GM18520 (cell line): ENCODE results near the gene CYTH3.
"Not testable (repeated sequence)": the region's sequence is repeated elsewhere in the genome, so short reads cannot be mapped to it uniquely, and the experiment has no call there.

Source experiments
- ATAC-seq: cut with Tn5 transposase; IDR thresholded peaks from one replicate; pipeline ENCODE4 v1.9.1; 2021; ENCODE audit not compliant: unreplicated experiment

Gene CYTH3

DNA sequence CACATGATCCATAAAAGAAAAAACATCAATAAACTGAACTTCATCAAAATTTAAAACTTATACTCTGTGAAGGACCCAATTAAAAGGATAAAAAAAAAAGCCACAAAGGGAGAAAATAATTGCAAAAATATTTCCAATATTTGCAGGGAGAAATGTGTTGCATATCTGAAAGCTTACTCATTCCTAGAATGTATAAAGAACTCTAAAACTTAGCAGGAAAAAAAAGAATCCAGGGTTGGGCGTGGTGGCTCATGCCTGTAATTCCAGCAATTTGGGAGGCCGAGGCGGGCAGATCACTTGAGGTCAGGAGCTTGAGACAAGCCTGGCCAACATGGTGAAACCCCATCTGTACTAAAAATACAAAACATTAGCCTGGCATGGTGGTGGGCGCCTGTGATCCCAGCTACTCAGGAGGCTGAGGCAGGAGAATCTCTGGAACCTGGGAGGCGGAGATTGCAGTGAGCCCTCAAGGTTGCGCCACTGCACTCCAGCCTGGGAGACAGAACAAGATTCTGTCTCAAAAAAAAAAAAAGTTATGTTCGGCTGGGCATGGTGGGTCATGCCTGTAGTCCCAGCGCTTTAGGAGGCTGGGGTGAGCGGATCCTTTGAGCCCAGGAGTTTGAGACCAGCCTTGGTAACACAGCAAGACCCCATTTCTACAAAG is 11.1 kb upstream of the CYTH3 start:
- ATAC-seq, result not testable (repeated sequence)

DNA sequence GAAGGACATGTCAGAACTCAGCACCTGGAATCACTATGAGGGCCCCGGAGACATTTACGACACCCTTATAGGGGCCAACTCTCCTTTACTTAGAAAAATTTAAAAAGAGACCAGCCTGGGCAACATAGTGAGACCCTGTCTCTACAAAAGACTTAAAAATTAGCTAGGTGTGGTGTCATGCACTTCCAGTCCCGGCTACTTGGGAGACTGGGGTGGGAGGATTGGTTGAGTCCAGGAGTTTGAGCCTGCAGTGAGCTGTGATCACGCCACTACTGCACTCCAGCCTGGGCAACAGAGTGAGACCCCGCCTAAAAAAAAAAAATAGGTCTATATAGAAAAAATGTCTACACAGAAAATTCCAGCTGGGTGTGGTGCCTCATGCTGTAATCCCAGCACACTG is 7.5 kb upstream of the CYTH3 start:
- no peak for ATAC-seq

DNA sequence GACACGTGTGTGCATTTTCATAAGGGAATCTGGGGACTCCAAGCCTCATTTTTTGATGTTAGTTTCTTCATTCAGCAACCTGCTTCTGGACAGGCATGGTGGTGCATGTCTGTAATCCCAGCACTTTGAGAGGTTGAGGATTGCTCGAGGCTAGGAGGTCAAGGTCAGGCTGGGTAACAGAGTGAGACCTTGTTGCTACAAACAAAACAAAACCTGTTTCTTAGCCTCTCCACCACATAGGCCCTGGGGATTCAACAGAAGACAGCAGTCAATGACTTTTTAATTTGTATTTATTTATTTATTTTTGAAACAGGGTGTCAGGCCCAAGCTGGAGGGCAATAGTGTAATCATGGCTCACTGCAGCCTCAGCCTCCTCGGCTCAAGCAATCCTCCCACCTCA is 6.9 kb upstream of the CYTH3 start:
- ATAC-seq, result no peak

DNA sequence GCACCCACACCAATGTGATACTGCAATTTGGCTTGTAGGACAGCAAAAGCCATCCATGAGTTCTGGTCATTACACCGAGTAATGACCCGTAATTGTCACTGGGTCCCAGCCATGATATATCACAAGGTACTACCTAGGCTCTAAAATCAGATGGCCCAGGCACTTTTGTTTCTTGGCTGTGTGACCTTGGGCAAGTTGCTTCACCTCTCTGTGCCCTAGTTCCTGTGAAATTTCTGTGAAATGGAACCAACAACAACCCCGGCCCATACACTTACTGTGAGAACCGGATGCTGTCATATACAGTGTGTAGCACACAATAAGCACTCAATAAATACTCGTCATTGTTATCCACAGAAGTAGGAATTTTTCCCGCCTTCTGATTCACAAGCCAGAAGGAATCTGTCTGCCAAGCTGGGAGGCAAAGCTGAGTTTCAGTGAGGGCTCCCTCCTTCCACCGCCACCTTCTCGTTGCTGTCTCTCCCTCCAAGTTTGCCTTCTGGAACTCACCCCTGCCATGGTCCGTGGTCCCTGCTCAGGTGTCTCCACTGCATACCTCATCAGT is 6.4 kb upstream of the CYTH3 start:
- ATAC-seq, result no peak

DNA sequence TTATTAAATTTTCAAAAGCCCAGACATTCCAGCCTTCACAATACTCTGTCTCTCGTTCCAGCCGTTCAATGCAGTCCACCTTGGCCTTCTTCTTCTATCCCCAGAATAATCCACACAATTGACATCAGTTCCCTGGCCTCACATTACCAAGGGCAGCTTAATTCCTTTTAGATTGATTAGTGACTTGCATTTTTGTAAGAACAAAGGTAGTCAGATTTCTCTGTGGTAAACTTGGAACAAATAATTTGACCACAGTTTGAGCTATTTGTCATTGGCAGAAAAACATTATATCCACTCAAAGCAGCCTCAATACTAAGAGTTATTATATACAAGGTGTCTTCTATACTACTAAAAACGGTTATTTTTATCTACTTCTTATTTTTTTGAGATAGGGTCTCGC is 5.1 kb upstream of the CYTH3 start:
- ATAC-seq, result no peak

DNA sequence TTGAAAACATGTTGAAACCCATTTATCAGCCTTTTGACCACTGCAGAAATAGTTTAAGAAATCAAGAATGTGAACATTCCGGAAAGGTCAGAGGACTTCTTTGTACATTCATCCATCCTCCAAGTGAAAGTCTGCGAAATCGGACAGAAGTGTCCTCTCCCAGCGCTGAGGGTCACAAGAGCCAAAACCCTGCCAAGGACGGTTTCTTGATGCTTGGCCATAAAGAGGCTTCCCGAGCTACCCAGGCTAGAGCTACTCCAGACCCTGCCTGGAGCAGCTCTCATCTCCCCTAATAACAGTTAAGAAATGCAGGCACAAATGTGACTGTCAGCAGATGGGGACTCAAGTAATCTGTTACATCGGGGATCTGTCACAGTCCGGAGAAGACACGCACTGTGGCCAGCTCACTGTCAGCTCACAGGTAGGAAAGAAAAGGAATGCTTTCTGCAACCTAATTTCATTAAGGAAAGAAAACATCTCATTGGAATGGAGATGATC is 4.5 kb upstream of the CYTH3 start:
- ATAC-seq, result no peak

DNA sequence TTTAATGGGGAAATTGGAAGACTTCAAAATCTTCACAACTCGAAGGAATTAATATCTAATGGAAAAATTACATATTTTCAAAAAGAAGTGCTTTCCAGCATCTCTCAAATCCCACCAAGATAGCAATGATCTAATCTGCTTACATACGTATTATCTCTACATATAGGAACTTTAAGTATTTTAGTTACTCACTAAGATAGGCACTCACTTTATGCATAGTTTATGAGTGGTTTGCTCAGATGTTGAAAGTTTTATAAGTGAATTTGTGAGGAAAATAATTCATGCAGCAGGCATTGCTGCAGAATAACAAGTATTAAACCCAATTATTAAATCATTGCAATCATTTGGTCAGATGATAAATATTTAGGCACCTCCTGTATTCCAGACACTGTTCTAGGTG is 2.3 kb upstream of the CYTH3 start:
- ATAC-seq, result no peak

DNA sequence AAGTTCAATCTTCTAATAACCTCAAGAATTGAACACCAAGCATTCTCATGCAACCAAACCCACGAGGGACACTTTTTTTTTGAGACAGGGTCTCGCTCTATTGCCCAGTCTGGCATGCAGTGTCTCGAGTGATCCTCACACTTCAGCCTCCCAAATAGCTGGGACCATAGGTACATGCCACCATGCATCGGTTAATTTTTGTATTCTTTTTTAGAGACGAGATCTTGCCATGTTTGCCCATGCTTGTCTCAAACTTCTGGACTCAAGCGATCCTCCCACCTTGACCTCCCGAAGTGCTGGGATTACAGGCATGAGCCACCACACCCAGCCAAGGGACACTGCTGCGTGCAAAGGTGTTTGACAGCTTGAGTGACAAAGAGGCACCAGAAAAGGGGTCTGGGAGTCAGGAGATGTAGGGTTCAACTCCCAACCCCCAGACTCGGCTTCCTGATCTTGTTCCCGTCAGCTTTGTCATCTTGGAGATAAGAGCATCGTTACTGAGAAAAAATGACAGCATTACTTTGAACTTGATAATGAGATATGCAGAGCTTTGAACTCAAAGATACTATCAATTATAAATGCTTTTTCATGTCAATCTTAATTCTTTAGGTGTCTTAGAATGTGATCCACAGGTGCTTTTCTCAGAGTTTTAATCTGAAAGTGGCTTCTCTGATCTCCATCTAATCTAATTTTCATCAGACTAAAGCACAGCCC is 1.6 kb upstream of the CYTH3 start:
- no peak for ATAC-seq

DNA sequence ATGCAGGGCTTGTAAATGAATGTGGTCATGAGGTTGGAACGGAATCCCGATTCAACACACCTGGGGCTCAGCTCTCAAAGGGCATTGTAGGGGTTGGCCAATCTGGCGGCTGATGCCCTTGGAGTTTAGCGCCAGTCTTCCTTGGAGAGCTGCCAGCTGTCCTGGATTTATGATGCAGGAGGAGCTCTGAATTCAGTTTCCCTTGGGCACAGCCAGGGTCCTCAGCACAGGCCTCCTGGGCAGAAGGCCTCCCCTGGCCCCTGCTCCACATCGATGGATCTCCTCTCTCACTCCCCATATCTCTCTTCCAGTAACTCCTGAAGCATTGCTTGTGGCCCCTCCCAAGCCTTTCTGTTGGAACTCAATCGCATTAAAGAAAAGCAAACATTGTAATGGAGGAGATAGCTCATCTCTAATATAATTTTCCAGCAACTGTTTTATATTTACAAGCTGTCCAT is 985 bp upstream of the CYTH3 start:
- ATAC-seq, result no peak

DNA sequence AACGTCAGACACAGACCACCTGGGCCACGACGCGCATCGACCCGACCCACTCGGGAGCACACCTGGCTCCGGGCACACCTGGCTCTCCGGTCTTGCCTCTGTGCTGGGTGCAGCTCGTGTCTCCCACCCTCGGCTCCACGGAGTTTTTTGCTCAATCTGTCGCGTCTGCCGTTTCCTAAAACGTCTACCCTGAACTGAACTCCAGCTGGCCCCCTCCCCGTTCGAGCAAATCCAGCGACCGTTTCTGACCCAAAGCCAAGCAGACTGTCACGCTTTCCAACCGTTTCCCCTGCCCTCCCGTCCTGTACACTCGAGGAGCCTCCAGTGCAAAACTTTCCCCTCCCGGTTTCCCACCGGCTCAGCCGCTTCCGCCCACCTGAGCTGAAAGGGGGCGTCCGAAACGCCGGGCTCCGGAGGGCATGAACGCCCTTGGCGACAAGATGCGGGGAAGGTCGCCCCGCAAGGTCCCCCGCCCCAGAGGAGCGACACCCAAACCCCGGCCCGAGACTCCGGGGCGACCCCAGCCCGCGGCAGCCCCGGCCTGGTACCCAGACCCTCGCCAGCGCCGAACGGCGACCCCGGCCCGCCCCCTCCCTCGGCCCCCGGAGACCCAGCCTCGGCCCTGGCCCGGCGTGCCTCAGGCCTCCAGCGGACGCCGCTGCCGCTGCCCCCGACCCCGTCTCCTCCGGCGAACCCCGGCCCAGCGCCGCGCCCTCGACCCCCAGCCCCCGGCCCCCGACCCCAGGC is 557 bp downstream of the CYTH3 start:
- no peak for ATAC-seq

DNA sequence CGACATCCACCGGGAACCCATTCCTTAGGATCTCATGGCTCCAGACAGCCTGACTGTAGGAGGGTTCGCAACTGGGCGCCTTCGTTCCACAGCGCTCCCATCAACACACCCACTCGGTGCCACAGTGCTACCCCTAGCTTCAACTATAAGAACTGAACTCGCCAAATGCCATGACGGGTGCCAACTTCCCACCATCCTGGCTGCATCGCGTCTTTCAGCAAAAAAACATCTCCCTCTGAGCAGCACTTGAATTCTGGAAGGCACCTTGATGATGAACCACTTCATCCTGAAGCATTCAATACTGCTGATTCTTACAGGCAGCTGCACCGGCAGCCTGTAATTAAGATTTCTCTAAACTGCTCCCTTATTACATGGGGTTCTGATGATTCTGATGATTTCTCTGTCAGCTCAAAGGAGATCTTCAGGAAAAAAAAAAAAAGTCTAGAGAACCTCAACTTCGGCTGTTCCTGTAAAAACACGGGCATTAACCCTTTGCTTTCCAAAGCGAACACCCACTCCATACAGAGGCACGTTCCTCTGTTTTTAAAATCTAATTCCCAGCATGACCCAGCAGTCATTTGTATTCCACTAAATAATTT is 1.3 kb downstream of the CYTH3 start:
- no peak for ATAC-seq

DNA sequence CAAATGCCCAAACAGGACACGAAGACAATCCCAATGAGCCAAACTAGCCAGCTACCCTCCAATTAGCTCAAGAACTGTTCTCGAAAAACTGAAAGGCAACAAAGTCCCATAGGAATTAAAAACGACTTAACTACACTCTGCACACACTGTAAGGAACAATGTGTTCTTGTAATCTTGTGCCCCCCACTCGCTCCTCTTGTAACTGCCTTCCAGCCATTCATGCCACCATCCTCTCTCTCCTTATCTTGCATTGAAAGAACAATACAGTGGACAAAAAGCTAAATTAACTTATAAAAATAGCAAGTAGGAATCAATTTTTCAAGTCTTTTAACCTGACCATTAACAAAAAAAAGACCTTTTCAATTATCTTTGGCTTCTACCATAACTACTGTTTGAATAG is 2.9 kb downstream of the CYTH3 start:
- ATAC-seq, result no peak

DNA sequence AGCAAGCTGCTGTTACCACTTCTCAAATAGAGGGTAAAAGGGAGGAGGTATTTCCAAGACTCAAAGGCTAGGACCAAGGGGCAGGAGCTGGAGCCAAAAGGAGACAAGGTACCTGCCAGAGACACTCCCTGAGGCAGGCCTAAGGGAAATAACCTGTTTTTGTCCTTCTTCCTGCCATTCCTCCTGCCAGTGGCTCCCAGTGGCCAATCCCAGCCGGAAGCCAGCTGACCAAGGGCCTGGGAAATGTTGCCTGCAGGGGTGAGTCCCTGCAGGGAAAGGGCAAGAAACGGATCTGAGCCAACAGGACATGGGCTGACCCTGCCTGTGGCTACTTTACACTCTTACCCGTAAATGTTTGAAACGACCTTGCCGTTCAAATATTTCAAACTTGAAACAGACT is 3.5 kb downstream of the CYTH3 start:
- no peak for ATAC-seq

DNA sequence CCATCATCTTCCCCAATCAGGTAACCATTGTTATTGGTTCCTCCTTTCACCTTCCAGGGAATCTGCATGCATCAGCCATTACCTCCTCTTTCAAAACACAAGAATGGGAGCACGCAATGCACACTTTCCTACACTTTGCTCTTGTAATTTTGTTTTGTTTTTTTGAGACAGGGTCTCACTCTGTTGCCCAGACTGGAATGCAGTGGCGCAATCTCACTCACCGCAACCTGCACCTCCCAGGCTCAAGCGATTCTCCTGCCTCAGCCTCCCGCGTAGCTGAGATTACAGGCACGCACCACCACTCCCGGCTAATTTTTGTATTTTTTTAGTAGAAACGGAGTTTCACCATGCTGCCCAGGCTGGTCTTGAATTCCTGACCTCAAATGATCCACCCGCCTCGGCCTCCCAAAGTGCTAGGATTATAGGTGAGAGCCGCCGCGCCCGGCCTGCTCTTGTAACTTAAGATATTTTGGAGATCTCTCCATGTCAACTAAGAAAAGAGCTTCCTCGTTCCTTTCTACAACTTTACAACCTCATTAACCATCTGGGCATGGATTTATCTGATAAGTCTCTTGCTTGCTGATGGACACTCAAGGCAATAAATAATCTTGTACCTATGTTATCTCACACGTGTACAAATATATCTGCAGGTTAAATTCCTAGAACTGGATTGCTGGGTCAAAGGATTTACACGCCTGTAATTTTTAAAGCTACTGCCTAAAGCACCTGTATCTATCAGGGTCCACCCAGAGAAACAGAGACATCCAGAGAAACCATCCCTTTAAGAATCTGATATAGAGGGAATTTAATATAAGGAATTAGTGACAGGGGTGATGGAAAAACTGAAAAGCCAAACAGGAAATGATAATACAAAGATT is 4.2 kb downstream of the CYTH3 start:
- ATAC-seq, result no peak

DNA sequence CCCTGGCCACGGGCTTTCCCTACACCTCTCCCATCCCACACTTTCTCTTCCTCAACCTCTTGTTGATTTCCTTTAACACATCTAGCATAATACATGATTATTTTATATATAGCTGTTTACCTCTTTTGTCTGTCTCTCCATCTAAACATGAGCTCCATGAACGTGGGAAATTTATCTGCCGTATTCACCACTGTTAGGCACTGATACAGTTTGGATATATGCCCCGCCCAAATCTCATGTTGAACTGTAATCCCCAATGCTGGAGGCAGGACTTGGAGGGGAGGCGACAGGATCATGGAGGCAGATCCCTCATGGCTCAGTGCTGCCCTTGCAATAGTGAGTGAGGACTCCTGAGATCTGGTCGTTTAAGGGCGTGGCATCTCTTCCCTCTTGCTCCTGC is 5.7 kb downstream of the CYTH3 start:
- ATAC-seq, result no peak

DNA sequence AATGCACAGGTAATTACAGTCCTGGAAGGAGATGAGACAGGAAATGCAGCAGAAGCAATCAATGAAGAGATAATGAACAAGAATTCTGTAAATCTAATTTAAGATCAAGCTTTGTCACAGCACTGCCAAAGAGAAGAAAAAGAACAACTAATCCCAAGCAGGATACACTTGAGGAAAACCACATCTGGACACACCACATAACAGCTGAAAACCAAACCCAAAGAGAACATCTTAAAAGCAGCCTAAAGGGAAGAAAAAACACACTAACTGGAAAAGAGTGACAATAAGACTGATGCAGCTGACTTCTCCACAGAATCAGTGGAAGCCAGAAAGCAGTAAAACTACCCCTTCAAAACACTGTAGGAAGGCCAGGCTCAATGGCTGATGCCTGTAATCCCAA is 10.2 kb downstream of the CYTH3 start:
- ATAC-seq, result no peak

DNA sequence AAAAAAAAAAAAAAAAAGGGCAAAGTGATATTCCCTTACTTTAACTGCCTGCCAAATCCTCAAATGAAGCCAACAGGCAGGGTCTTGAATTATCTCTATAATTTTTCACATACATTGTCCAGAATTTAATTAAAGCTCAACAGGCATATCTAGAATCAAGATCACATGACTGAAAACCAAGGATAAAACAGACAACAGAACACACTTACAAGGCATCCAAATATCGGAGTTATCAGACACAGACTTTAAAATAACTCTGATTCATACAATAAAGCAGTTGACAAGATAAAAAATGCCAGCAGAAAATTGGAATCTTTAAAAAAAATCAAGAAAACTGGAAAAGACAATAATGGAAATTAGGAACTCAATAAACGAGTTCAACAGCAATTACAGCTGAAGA is 10.7 kb downstream of the CYTH3 start:
- no peak for ATAC-seq

DNA sequence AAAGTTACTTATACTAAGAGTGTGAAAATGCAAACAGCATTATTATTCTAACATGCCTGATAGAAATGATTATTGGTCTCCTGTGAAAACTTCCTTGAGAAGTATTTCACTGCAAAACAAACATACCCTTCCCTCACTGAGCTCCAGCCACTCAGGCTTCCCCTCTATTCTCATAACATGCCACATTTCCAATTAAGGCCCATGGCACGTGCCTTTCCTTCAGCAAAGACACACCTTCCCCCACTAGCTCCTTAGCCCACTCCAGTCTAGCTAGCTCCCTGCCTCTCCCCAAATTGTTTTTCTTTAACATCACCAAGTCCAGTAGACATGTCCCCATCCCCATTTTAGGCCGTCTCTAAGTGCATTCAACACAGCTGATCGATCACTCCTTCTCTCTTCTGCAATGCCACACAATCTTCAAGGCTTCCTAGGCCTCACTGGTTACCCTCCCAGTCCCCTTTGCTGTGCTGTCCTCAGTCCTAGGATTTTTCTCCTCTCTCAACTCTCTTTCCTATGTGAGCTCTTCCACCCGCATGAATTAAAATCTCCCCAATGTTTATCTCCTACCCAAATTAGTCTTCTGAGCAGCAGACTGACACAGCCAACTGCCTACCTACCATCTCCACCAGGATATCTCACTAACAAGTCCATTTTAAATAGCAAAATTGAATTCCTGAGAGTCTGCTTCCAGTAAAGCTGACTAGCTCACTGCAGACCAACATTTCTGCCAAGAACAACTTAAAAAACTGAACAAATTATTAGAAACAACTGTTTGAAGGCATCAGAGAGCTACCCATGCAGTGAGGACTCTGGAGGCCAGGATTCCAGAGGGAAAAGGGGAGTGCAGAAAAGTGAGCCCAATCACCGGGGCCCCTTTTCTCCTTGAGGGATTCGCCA is 11.9 kb downstream of the CYTH3 start:
- no peak for ATAC-seq

DNA sequence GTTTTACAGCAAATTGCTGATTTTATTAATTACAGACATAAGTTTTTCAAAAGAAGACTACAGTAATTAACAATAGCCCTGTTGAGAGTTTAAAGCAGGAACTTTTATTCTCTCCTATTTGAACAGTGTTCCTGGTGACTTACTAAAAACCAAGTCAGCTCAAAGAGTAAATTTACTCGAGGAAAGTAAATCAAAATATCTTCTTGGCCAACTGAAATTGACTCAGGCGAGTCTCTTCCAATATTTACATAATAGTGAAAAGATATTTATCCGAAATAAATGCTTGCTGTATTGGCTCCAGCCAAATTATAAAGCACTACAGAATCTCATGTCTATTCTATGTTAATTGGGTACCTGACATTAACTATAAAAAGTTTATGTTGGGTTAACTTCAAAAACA is 13.2 kb downstream of the CYTH3 start:
- no peak for ATAC-seq
